Stimulated activated naive CD8-positive, alpha-beta T cell treated with anti-CD3 and anti-CD28 coated beads, Interleukin-15, amount 100 ng/mL, for 72 hours (primary cell): ENCODE data around the gene ATG2A.

ENCODE experiments used
- ATAC-seq: fragments of 150-1000 bp; cut with Tn5 transposase; 2 replicates; pipeline ENCODE4 v1.10.0; 2021; ENCODE audit warnings: mild to moderate bottlenecking, moderate library complexity
- DNase-seq, 2 donors: peaks; one replicate each; pipeline ENCODE4 v3.0.0; 2021 to 2022
- H3K27ac Mint-ChIP-seq, 2 donors: one replicate each; pipeline ENCODE4 v1.8.0; 2022; ENCODE audit warnings: mild to moderate bottlenecking in 2 of 2, mixed read lengths in 2 of 2, moderate library complexity in 2 of 2
- H3K27me3 Mint-ChIP-seq: one replicate; pipeline ENCODE4 v1.8.0; 2022; ENCODE audit warnings: mixed read lengths
- H3K4me1 Mint-ChIP-seq: one replicate; pipeline ENCODE4 v1.8.0; 2022; ENCODE audit warnings: mild to moderate bottlenecking, mixed read lengths
- H3K4me3 Mint-ChIP-seq, 2 donors: one replicate each; pipeline ENCODE4 v1.8.0; 2022; ENCODE audit warnings: mild to moderate bottlenecking in 2 of 2, mixed read lengths in 2 of 2, moderate library complexity in 1 of 2
- H3K9me3 Mint-ChIP-seq, 2 donors: one replicate each; pipeline ENCODE4 v1.8.0; 2022; ENCODE audit warnings: mixed read lengths in 2 of 2

ATG2A gene

GRCh38 chr11:64897381-64898075 lies 19.5 kb downstream of the ATG2A start:
- no peak overlapping the region for H3K27ac Mint-ChIP-seq
- no peaks in the 10 kb centered on the region for H3K9me3 Mint-ChIP-seq
- no peaks in the 10 kb centered on the region for H3K27me3 Mint-ChIP-seq

DNA sequence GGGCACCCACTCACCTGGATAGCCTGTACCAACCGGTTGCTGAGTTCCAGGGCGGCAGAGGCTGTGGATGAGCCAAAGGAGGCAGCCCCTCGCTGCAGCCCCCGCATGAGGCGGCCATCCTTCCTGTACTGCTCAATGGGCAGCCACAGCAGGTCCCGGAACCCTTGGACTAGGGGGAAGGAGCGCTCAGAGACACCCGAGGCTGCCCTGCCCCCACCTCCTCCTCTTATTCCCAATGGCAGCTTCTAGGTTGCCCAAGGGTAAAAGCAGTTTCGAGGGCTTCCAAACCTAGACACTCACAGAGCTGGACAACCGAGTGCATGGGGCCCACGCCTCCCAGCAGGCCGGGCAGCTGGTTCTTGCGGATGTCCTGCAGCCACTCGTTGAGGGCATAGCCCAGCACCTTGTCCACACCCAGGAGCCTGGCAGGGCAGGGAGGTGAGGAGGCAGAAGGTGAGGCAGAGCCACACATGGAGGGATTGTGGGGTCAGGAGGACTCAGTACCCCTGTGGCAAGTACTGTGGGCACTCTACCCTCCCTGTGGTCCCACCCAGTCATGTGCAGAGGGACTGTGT lies 20.5 kb downstream of the ATG2A start:
- no peak overlapping the region for H3K27ac Mint-ChIP-seq
- H3K4me3 Mint-ChIP-seq = no peak overlapping the region
- H3K4me1 Mint-ChIP-seq = peaks cover 33% of the 10 kb centered on the region
- no peaks in the 10 kb centered on the region for H3K27me3 Mint-ChIP-seq
- ATAC-seq (no peak), DNase-seq (no peak)
- no peaks in the 10 kb centered on the region for H3K9me3 Mint-ChIP-seq

More at GRCh38 chr11:64897381-64898075, 19.5 kb downstream of the ATG2A start:
- Mint-ChIP-seq H3K4me1 (peaks cover 39% of the 10 kb centered on the region), H3K4me3 (no peak overlapping the region)
- DNase-seq (no peak), ATAC-seq (no peak)

- ATAC-seq (peak; percentile 5), DNase-seq (no peak)
- Mint-ChIP-seq H3K9me3 (no peaks in the 10 kb centered on the region), H3K4me3 (no peak overlapping the region), H3K4me1 (peaks cover 19% of the 10 kb centered on the region), H3K27me3 (no peaks in the 10 kb centered on the region), H3K27ac (no peak overlapping the region)
Measured at GRCh38 chr11:64894812-64895452, 22.1 kb downstream of the ATG2A start.

DNA sequence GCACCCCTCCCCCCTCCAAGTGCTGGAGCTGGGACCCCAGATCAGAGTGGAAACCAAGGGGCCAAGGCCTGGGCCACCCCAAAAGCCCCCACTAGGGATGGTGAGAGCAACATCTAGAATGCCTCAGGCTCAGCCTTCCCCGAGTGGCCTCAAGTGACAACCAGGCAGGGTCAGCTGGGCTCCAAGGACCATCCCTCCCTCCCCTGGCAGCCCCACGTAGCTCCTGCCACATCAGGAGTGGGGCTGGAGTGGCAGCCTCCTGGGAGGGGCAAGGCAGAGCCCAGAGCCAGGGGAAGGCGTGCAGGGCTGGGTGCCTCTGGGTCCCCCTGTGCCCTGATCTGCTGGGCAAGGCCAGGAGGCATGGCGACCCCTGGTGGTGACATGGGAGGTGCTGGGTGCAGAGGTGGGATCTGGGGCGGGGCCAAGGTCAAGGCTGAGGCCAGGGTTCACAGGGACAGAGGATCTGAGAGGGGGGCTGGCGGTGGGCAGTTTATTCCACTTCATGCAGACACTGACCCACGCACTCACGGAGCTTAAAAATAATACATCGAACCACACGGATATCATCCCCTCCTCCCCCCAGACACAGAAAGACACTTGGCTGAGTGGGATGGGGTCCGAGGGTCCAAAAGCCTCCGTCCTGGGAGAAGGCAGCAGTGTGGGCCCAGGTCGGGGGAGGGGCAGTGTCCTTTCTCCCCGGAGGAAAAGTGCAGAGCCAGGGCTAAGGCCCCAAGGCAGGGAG lies 22.8 kb downstream of the ATG2A start:
- Mint-ChIP-seq H3K4me3 (no peak overlapping the region), H3K27me3 (no peaks in the 10 kb centered on the region), H3K27ac (peak overlapping the region in 1 of 2 donors; percentile 54), H3K9me3 (no peaks in the 10 kb centered on the region), H3K4me1 (peaks cover 12% of the 10 kb centered on the region)
- ATAC-seq (peak; percentile 96), DNase-seq (peak; percentile 89 to 91)

- no peak overlapping the region for H3K4me3 Mint-ChIP-seq
- DNase-seq (no peak), ATAC-seq (no peak)
- peaks cover 18% of the 10 kb centered on the region for H3K4me1 Mint-ChIP-seq
- no peaks in the 10 kb centered on the region for H3K27me3 Mint-ChIP-seq
- no peak overlapping the region for H3K27ac Mint-ChIP-seq
- no peaks in the 10 kb centered on the region for H3K9me3 Mint-ChIP-seq
Measured at GRCh38 chr11:64893194-64894069, 23.6 kb downstream of the ATG2A start.

DNA sequence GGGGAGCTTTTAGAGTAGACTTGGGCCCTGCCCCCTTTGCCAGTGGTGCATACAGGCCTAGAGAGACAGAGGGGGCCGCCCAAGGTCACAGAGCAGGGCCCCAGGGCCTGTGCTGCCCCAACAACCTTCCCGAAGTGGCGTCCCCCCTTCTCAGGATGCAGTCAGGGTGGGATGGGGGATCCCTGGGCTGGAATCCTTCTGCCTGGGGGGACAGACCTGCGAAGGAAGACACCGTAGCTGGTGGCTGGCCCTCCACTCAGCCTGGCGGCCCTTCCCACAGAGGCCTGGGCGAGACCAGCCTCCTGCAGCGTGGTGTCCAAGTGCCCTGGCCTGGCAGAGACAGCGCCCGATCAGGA lies 24.2 kb downstream of the ATG2A start:
- no peak for DNase-seq
- Mint-ChIP-seq H3K9me3 (no peaks in the 10 kb centered on the region), H3K4me1 (peaks cover 24% of the 10 kb centered on the region), H3K27me3 (no peaks in the 10 kb centered on the region), H3K4me3 (no peak overlapping the region), H3K27ac (no peak overlapping the region)
- ATAC-seq = no peak

GRCh38 chr11:64892411-64892831 lies 24.6 kb downstream of the ATG2A start:
- peaks cover 27% of the 10 kb centered on the region for H3K4me1 Mint-ChIP-seq
- ATAC-seq (no peak), DNase-seq (no peak)
- peak overlapping the region in 1 of 2 donors; percentile 42 for H3K27ac Mint-ChIP-seq
- H3K4me3 Mint-ChIP-seq = no peak overlapping the region
- no peaks in the 10 kb centered on the region for H3K27me3 Mint-ChIP-seq
- H3K9me3 Mint-ChIP-seq = no peaks in the 10 kb centered on the region

DNA sequence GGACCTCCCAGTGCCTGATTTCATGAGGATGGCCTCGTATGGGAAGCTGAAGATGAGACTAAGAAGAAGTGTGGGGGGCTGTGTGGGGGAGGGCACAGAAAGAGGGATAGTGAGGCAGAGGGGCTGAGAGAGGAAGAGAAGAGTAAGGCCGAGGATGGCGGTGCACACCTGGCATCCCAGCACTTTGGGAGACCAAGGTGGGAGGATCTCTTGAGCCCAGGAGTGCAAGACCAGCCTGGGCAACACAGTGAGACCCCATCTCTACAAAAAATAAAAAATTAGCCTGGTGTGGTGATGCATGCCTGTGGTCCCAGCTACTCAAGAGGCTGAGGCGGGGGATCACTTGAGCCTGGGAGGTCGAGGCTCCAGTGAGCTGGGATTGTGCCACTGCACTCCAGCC lies 25.1 kb downstream of the ATG2A start:
- Mint-ChIP-seq H3K4me3 (no peak overlapping the region), H3K27ac (peak overlapping the region in 1 of 2 donors; percentile 42), H3K4me1 (peaks cover 31% of the 10 kb centered on the region), H3K27me3 (no peaks in the 10 kb centered on the region), H3K9me3 (no peaks in the 10 kb centered on the region)
- ATAC-seq (no peak), DNase-seq (no peak)

DNA sequence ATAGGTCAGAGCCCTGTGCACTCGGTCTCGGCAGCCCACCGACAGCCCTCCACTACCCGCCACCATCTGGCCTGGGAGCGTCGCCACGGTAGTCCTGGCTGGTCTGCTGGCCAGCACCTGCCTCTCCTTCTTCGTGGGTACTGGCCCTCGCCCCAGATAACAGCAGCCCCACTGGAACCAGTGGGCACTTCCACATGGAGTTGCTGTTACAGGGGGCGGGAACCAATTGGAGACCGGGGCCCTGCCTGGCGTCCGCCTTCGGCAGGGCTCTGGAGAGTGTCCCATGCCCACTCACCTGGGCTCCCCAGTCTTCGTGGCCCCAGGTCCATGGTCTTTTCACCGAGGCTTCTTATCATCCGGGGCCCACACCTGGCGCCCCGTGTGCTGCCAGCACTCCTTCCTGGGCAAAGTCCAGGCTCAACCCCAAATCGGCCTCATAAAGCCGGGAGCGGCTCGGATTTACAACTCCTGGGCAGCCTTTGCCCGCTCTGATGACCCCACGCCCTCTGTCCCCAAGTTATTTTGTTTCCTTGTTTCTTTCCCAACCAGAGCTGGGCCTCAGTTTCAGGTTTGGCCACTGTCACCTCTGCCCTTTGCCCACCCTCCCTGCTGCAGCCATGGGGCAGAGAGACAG lies 25.7 kb downstream of the ATG2A start:
- no peaks in the 10 kb centered on the region for H3K27me3 Mint-ChIP-seq
- no peak for DNase-seq
- peak overlapping the region in 1 of 2 donors; percentile 7 for H3K27ac Mint-ChIP-seq
- H3K9me3 Mint-ChIP-seq = no peaks in the 10 kb centered on the region
- no peak for ATAC-seq
- H3K4me1 Mint-ChIP-seq = peaks cover 31% of the 10 kb centered on the region
- H3K4me3 Mint-ChIP-seq = no peak overlapping the region

- no peaks in the 10 kb centered on the region for H3K27me3 Mint-ChIP-seq
- H3K4me3 Mint-ChIP-seq = no peak overlapping the region
- no peak for DNase-seq
- ATAC-seq = no peak
- peaks cover 39% of the 10 kb centered on the region for H3K4me1 Mint-ChIP-seq
- peak overlapping the region; percentile 66 to 80 for H3K27ac Mint-ChIP-seq
- H3K9me3 Mint-ChIP-seq = no peaks in the 10 kb centered on the region
Measured at GRCh38 chr11:64890522-64890939, 26.5 kb downstream of the ATG2A start.

GRCh38 chr11:64888729-64889511 lies 28.1 kb downstream of the ATG2A start:
- H3K27me3 Mint-ChIP-seq = no peaks in the 10 kb centered on the region
- H3K9me3 Mint-ChIP-seq = no peaks in the 10 kb centered on the region
- H3K27ac Mint-ChIP-seq = peak overlapping the region in 1 of 2 donors; percentile 48
- H3K4me1 Mint-ChIP-seq = peaks cover 48% of the 10 kb centered on the region
- ATAC-seq = no peak
- DNase-seq = no peak
- H3K4me3 Mint-ChIP-seq = no peak overlapping the region

GRCh38 chr11:64888406-64888728 lies 28.6 kb downstream of the ATG2A start:
- ATAC-seq = no peak
- Mint-ChIP-seq H3K4me3 (peak overlapping the region; percentile 72 to 87), H3K27me3 (no peaks in the 10 kb centered on the region)

GRCh38 chr11:64887757-64888405 lies 29.1 kb downstream of the ATG2A start:
- Mint-ChIP-seq H3K9me3 (no peaks in the 10 kb centered on the region), H3K4me3 (peak overlapping the region; percentile 72 to 87), H3K27ac (peak overlapping the region in 1 of 2 donors; percentile 84), H3K4me1 (peaks cover 49% of the 10 kb centered on the region), H3K27me3 (no peaks in the 10 kb centered on the region)
- DNase-seq (peak; percentile 85), ATAC-seq (peak; percentile 88)

More at GRCh38 chr11:64888406-64888728, 28.6 kb downstream of the ATG2A start:
- H3K27ac Mint-ChIP-seq = no peak overlapping the region
- H3K4me1 Mint-ChIP-seq = peaks cover 49% of the 10 kb centered on the region
- DNase-seq = no peak
- no peaks in the 10 kb centered on the region for H3K9me3 Mint-ChIP-seq
